ENCODE data around the gene ATRIP. TPM values are rescaled to one million over a fixed set of nuclear protein-coding genes. Genes with fewer than 3 reads are reported as not detected.

Gene ATRIP
- total RNA-seq, 2 experiments from 2014 or later = 16.3 to 24.5 TPM

DNA sequence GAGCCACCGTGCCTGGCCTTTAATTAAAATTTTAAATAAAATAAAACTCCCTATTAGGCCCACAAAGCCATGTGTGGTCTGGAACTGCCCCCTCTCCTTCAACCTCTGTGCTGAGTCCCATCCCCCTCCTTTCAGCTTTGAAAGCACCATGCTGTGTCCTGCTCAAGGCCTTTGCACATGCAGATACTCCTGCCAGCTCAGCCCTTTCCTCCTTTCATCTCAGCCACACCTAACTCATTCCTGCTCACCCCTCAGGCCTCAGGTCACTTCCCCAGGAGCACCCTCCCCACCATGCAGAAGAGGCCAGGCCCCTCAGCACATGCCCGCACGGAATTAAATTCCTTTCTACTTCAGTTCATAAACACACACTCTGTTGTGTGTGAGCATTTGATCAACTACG is 28.1 kb downstream of the ATRIP start:
- no peaks in the 10 kb centered on the region for H3K9me3 ChIP-seq (ENCODE audit: low read length)
- H2AFZ ChIP-seq (ENCODE audit: low read length) = no peak overlapping the region
- BruUV-seq (replicated peaks) = no TSS peak
- no peak overlapping the region for H3K4me3 ChIP-seq (ENCODE audit: low read depth, low read length, poor library complexity, severe bottlenecking)
- ChIA-PET POLR2A (interaction anchor here (0.6 to 0.7 kb wide), 2 partner anchors 30 to 595 kb away, joined by 3 read pairs; no protein-coding TSS in a partner anchor), CTCF (ENCODE audit: unreplicated experiment) (interaction anchor here (0.5 kb wide), 1 partner anchor 30 kb away, joined by 3 read pairs; no protein-coding TSS in a partner anchor)
- H3K27ac ChIP-seq (ENCODE audit: low read depth, low read length, poor library complexity, severe bottlenecking) = no peak overlapping the region
- TF ChIP-seq, protein P1, sequence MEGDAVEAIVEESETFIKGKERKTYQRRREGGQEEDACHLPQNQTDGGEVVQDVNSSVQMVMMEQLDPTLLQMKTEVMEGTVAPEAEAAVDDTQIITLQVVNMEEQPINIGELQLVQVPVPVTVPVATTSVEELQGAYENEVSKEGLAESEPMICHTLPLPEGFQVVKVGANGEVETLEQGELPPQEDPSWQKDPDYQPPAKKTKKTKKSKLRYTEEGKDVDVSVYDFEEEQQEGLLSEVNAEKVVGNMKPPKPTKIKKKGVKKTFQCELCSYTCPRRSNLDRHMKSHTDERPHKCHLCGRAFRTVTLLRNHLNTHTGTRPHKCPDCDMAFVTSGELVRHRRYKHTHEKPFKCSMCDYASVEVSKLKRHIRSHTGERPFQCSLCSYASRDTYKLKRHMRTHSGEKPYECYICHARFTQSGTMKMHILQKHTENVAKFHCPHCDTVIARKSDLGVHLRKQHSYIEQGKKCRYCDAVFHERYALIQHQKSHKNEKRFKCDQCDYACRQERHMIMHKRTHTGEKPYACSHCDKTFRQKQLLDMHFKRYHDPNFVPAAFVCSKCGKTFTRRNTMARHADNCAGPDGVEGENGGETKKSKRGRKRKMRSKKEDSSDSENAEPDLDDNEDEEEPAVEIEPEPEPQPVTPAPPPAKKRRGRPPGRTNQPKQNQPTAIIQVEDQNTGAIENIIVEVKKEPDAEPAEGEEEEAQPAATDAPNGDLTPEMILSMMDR (conservative IDR thresholded peaks at IDR 0.05; ENCODE audit: low read length) = no peak
- TF ChIP-seq EZH2phosphoT487 (IDR thresholded peaks at IDR 0.05; ENCODE audit: borderline replicate concordance, low read depth, low read length) = no peak
- peaks cover 48% of the 10 kb centered on the region for H3K4me1 ChIP-seq (ENCODE audit: insufficient read depth, low read length, poor library complexity, severe bottlenecking)
- no peaks in the 10 kb centered on the region for H3K9me2 ChIP-seq (ENCODE audit: insufficient read depth, low read length)
- DNase-seq (ENCODE audit: low spot score) = no peak
- H3K4me2 ChIP-seq (ENCODE audit: low read length) = no peak overlapping the region
- H4K20me1 ChIP-seq (ENCODE audit: insufficient read depth, low read length) = no peaks in the 10 kb centered on the region
- H3K36me3 ChIP-seq (ENCODE audit: insufficient read depth, low read length) = no peaks in the 10 kb centered on the region; the same call in 1 of the 2 replicates
- intact Hi-C loops (cut with micrococcal nuclease; ENCODE audit: unreplicated experiment) = no loop called here
- H3K79me2 ChIP-seq (ENCODE audit: insufficient read depth, low read depth, low read length) = peaks cover 27% of the 10 kb centered on the region

DNA sequence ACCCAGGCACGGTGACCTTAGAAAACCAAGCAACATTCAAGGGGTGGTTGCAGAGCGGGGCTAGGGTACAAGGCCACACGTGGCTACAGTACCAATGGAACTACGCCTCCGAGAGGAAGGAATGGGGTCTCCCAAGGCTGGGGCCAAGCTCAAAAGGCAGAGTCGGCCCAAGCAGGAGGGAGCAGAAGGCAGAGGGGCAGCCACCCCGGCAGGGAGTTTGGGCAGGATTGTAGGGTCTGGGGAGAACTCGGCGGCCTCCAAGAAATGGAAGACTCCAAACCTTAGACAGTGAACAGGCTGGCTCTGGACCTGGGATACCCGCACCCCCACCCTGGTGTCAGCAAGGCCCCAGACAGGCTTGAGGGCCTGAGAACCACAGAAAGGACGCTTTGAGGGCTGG is 28.7 kb downstream of the ATRIP start:
- peaks cover 22% of the 10 kb centered on the region for H3K79me2 ChIP-seq (ENCODE audit: insufficient read depth, low read depth, low read length)
- no peaks in the 10 kb centered on the region for H3K9me2 ChIP-seq (ENCODE audit: insufficient read depth, low read length)
- CTCF ChIA-PET (ENCODE audit: unreplicated experiment) = no interaction called here
- POLR2A ChIA-PET = no interaction called here
- H3K4me1 ChIP-seq (ENCODE audit: insufficient read depth, low read length, poor library complexity, severe bottlenecking) = peaks cover 42% of the 10 kb centered on the region
- no peak overlapping the region for H3K4me3 ChIP-seq (ENCODE audit: low read depth, low read length, poor library complexity, severe bottlenecking)
- H3K4me2 ChIP-seq (ENCODE audit: low read length) = no peak overlapping the region
- no peak overlapping the region for H3K27ac ChIP-seq (ENCODE audit: low read depth, low read length, poor library complexity, severe bottlenecking)
- intact Hi-C loops (cut with micrococcal nuclease; ENCODE audit: unreplicated experiment) = no loop called here
- TF ChIP-seq EZH2phosphoT487 (IDR thresholded peaks at IDR 0.05; ENCODE audit: borderline replicate concordance, low read depth, low read length) = no peak
- TF ChIP-seq, protein P1 (conservative IDR thresholded peaks at IDR 0.05; ENCODE audit: low read length) = no peak
- no peaks in the 10 kb centered on the region for H4K20me1 ChIP-seq (ENCODE audit: insufficient read depth, low read length)
- no peaks in the 10 kb centered on the region; the same call in 1 of the 2 replicates for H3K36me3 ChIP-seq (ENCODE audit: insufficient read depth, low read length)
- no peaks in the 10 kb centered on the region for H3K9me3 ChIP-seq (ENCODE audit: low read length)
- DNase-seq (ENCODE audit: low spot score) = no peak
- no peak overlapping the region for H2AFZ ChIP-seq (ENCODE audit: low read length)
- BruUV-seq (replicated peaks) = no TSS peak

GRCh38 chr3:48476426-48477053 is 30.0 kb downstream of the ATRIP start:
- CTCF ChIA-PET (ENCODE audit: unreplicated experiment) = interaction anchor here (0.6 kb wide), 1 partner anchor 80 kb away, joined by 4 read pairs; the partner anchor contains the start of gene PFKFB4
- Histone ChIP-seq H3K4me3 (ENCODE audit: low read depth, low read length, poor library complexity, severe bottlenecking) (no peak overlapping the region), H3K36me3 (ENCODE audit: insufficient read depth, low read length) (no peaks in the 10 kb centered on the region), H3K9me2 (ENCODE audit: insufficient read depth, low read length) (no peaks in the 10 kb centered on the region), H3K4me1 (ENCODE audit: insufficient read depth, low read length, poor library complexity, severe bottlenecking) (peaks cover 30% of the 10 kb centered on the region), H3K9me3 (ENCODE audit: low read length) (no peaks in the 10 kb centered on the region), H3K27ac (ENCODE audit: low read depth, low read length, poor library complexity, severe bottlenecking) (no peak overlapping the region), H2AFZ (ENCODE audit: low read length) (no peak overlapping the region), H4K20me1 (ENCODE audit: insufficient read depth, low read length) (no peaks in the 10 kb centered on the region), H3K4me2 (ENCODE audit: low read length) (no peak overlapping the region), H3K79me2 (ENCODE audit: insufficient read depth, low read depth, low read length) (peaks cover 9% of the 10 kb centered on the region)
- DNase-seq (ENCODE audit: low spot score) = no peak
- intact Hi-C loops (cut with micrococcal nuclease; ENCODE audit: unreplicated experiment) = no loop called here
- BruUV-seq (replicated peaks) = no TSS peak
- no peak for TF ChIP-seq EZH2phosphoT487 (IDR thresholded peaks at IDR 0.05; ENCODE audit: borderline replicate concordance, low read depth, low read length)
- TF ChIP-seq, protein P1 (conservative IDR thresholded peaks at IDR 0.05; ENCODE audit: low read length) = no peak
- POLR2A ChIA-PET = interaction anchor here (0.6 to 1.2 kb wide), 2 partner anchors 80 to 993 kb away, joined by 3 read pairs; partner anchors contain the start of gene PFKFB4

Measured in OCI-LY7 (cell line).